ENCODE results near the gene MDN1. TPM values are rescaled to one million over a fixed set of nuclear protein-coding genes. Genes with fewer than 3 reads are reported as not detected.

Gene MDN1
- polyA plus RNA-seq, 1 experiment, result 3.3 TPM

DNA sequence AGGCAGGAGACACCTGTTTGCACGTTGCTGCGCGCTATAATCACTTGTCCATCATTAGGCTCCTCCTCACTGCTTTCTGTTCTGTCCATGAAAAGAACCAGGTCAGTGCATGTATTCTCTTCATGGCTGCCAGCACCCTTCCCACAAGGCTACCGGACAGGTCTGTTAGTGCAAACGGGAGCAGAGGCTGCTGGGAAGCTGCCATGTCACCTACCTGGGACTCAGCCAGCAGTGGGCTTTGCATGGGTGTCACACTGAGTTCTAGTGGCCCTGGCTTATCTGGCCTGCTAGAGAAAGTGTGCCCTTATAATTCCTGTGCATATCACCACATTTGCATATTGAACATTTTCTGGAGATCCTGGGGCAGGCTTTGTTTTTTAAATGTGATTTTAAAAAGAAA, 205.8 kb downstream of the MDN1 start:
- ChIA-PET POLR2A (no interaction called here), CTCF (interaction anchor here (0.9 kb wide), 1 partner anchor 242 kb away, joined by 3 read pairs; no protein-coding TSS in a partner anchor)
- H3K27me3 ChIP-seq (ENCODE audit: control insufficient read depth, insufficient read depth, low read length), result no peaks in the 10 kb centered on the region
- DNase-seq (ENCODE audit: low read depth), result no peak
- H3K4me3 ChIP-seq (ENCODE audit: low read depth, low read length), result no peak overlapping the region
- H3K36me3 ChIP-seq (ENCODE audit: control insufficient read depth, insufficient read depth, low read length), result no peaks in the 10 kb centered on the region
- TF ChIP-seq, protein P1, sequence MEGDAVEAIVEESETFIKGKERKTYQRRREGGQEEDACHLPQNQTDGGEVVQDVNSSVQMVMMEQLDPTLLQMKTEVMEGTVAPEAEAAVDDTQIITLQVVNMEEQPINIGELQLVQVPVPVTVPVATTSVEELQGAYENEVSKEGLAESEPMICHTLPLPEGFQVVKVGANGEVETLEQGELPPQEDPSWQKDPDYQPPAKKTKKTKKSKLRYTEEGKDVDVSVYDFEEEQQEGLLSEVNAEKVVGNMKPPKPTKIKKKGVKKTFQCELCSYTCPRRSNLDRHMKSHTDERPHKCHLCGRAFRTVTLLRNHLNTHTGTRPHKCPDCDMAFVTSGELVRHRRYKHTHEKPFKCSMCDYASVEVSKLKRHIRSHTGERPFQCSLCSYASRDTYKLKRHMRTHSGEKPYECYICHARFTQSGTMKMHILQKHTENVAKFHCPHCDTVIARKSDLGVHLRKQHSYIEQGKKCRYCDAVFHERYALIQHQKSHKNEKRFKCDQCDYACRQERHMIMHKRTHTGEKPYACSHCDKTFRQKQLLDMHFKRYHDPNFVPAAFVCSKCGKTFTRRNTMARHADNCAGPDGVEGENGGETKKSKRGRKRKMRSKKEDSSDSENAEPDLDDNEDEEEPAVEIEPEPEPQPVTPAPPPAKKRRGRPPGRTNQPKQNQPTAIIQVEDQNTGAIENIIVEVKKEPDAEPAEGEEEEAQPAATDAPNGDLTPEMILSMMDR (IDR thresholded peaks at IDR 0.05; ENCODE audit: insufficient read depth, low read depth, low read length), result no peak

DNA sequence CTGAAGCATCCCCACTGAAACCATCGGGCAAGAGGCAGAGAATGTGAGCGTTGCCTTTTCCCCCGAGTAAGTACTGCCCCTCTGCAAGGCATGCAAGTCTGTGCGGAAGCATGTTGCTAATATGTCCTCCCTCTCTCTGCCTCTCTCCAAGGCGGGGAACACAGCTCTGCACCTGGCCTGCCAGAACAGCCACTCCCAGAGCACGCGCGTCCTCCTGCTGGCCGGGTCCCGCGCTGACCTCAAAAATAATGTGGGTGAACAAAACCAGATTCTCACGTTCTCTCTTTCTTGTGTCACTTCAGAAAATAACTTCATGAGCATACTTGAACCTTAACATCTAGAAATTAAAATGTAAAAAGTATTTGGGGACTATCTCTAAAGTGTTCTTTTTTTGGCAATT, 207.5 kb downstream of the MDN1 start:
- DNase-seq (ENCODE audit: low read depth), result no peak
- POLR2A ChIA-PET, result no interaction called here
- TF ChIP-seq, protein P1 (IDR thresholded peaks at IDR 0.05; ENCODE audit: insufficient read depth, low read depth, low read length), result no peak
- Histone ChIP-seq H3K27me3 (ENCODE audit: control insufficient read depth, insufficient read depth, low read length) (no peaks in the 10 kb centered on the region), H3K4me3 (ENCODE audit: low read depth, low read length) (no peak overlapping the region), H3K36me3 (ENCODE audit: control insufficient read depth, insufficient read depth, low read length) (no peaks in the 10 kb centered on the region)
- CTCF ChIA-PET, result interaction anchor here (1.4 to 1.8 kb wide), 2 partner anchors 179 to 240 kb away, joined by 4 to 6 read pairs; partner anchors contain the start of gene ANKRD6

DNA sequence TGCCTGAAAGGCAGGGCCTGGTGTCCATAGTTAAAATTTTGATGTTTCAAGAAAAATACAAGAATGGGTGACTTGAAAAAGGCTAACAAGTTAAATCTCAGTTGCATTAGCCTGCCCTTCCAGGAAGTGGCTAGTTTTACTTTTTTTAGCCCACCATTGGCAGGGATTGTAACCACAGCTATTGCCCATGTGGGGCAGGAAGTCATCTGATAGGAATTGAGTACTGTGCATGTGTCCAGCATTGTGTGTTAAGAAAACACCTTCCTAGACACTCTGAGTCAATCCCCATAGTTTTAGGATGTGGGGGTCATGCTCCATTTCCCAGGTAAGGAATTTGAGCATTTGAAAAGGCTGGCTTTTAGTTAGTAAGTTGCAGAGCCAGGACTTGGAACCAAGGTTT, 207.9 kb downstream of the MDN1 start:
- H3K27me3 ChIP-seq (ENCODE audit: control insufficient read depth, insufficient read depth, low read length), result no peaks in the 10 kb centered on the region
- no peak overlapping the region for H3K4me3 ChIP-seq (ENCODE audit: low read depth, low read length)
- CTCF ChIA-PET, result interaction anchor here (1.4 to 1.8 kb wide), 2 partner anchors 179 to 240 kb away, joined by 4 to 6 read pairs; partner anchors contain the start of gene ANKRD6
- no peak for DNase-seq (ENCODE audit: low read depth)
- POLR2A ChIA-PET, result no interaction called here
- H3K36me3 ChIP-seq (ENCODE audit: control insufficient read depth, insufficient read depth, low read length), result no peaks in the 10 kb centered on the region
- TF ChIP-seq, protein P1 (IDR thresholded peaks at IDR 0.05; ENCODE audit: insufficient read depth, low read depth, low read length), result no peak

DNA sequence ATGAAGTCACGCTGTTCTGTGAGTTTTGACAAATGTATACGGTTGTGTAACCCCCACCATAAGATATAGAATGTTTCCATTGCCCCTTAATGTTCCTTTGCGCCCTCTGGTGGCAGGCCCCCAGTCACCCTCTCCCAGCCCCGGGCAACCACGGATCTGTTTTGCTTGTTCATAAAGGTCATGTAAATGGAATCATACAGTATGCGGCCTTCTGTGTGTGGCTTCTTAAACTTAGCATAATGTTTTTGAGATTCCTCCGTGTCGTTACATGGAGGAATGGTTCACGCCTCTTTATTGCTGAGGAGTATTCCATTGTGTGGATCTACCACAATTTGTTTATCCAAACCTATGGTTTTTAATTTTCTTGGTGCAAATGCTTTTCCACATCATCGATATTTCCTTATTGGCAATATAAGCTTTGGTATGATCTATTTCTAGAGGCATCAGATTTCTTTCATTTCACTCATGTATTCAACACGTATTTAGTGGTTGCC, 209.4 kb downstream of the MDN1 start:
- CTCF ChIA-PET, result interaction anchor here (0.6 to 2.7 kb wide), 10 partner anchors 9 to 467 kb away, joined by 3 to 12 read pairs (median 3); partner anchors contain the start of gene ANKRD6
- no peak for DNase-seq (ENCODE audit: low read depth)
- TF ChIP-seq, protein P1 (IDR thresholded peaks at IDR 0.05; ENCODE audit: insufficient read depth, low read depth, low read length), result peak; percentile 81
- no peaks in the 10 kb centered on the region for H3K36me3 ChIP-seq (ENCODE audit: control insufficient read depth, insufficient read depth, low read length)
- H3K4me3 ChIP-seq (ENCODE audit: low read depth, low read length), result no peak overlapping the region
- no peaks in the 10 kb centered on the region for H3K27me3 ChIP-seq (ENCODE audit: control insufficient read depth, insufficient read depth, low read length)
- POLR2A ChIA-PET, result no interaction called here

DNA sequence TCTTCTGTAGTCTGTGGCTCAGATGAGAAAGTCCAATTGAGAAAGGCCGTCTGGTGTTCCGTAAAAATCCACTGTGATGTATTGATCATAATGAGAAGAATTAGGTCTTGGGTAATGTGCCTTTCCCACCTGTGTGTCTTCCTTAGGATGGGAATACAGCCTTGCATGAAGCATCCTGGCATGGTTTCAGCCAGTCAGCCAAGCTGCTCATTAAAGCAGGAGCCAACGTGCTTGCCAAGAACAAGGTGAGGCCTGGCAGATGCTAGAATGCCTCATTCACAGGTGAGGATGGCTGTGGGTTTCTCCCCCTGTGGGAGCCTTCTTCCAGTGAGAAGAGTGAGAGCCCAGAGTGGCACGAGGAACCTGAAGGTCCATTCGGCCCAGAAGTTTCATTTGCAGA, 213.7 kb downstream of the MDN1 start:
- ChIA-PET POLR2A (no interaction called here), CTCF (no interaction called here)
- H3K4me3 ChIP-seq (ENCODE audit: low read depth, low read length), result no peak overlapping the region
- TF ChIP-seq, protein P1 (IDR thresholded peaks at IDR 0.05; ENCODE audit: insufficient read depth, low read depth, low read length), result no peak
- H3K27me3 ChIP-seq (ENCODE audit: control insufficient read depth, insufficient read depth, low read length), result no peaks in the 10 kb centered on the region
- no peak for DNase-seq (ENCODE audit: low read depth)
- no peaks in the 10 kb centered on the region for H3K36me3 ChIP-seq (ENCODE audit: control insufficient read depth, insufficient read depth, low read length)
